NCI-H69 (cell line): ENCODE results near the gene PSMD4.
A peak's percentile ranks its signal among the peaks of the same experiment; 100 is the strongest.

Source experiments
- DNase-seq: peaks from one replicate; lab custom pipeline; 2025; lab: John Stamatoyannopoulos, UW

PSMD4 gene

GRCh38 chr1:151309811-151310323, 55.3 kb downstream of the PSMD4 start:
- DNase-seq = peak; percentile 18

- DNase-seq = no peak
Measured at GRCh38 chr1:151311011-151311410, 56.5 kb downstream of the PSMD4 start.

GRCh38 chr1:151311589-151312331, 57.2 kb downstream of the PSMD4 start:
- DNase-seq = no peak

GRCh38 chr1:151312411-151312810, 57.9 kb downstream of the PSMD4 start:
- no peak for DNase-seq

- no peak for DNase-seq
Measured at GRCh38 chr1:151312826-151313225, 58.3 kb downstream of the PSMD4 start.

GRCh38 chr1:151313501-151313900, 59.0 kb downstream of the PSMD4 start:
- DNase-seq = no peak

- no peak for DNase-seq
Measured at GRCh38 chr1:151314137-151314875, 59.8 kb downstream of the PSMD4 start.

- no peak for DNase-seq
Measured at GRCh38 chr1:151315565-151316235, 61.2 kb downstream of the PSMD4 start.
